Hematopoietic multipotent progenitor cell treated with erythropoietin and hydrocortisone succinate and interleukin-3 and kit ligand, for 17 days (in vitro differentiated cells): ENCODE results near the gene MYO1B.

Source experiments
- DNase-seq: peaks from one replicate; pipeline ENCODE4 v3.0.0-alpha.2; 2015; ENCODE audit warnings: low spot score

The MYO1B gene

GRCh38 chr2:191299010-191299409 lies 53.8 kb downstream of the MYO1B start:
- no peak for DNase-seq

- DNase-seq, result no peak
These were observed 54.7 kb downstream of the MYO1B start for GRCh38 chr2:191299866-191300265.

GRCh38 chr2:191301971-191302370 lies 56.8 kb downstream of the MYO1B start:
- DNase-seq, result no peak

- DNase-seq, result no peak
These were observed 57.4 kb downstream of the MYO1B start for GRCh38 chr2:191302459-191303139.

GRCh38 chr2:191303140-191304005 lies 58.2 kb downstream of the MYO1B start:
- no peak for DNase-seq

- no peak for DNase-seq
These were observed 60.0 kb downstream of the MYO1B start for GRCh38 chr2:191304939-191305875.

- DNase-seq, result no peak
These were observed 62.8 kb downstream of the MYO1B start for GRCh38 chr2:191308026-191308425.

- no peak for DNase-seq
These were observed 66.0 kb downstream of the MYO1B start for GRCh38 chr2:191311156-191311555.

- no peak for DNase-seq
These were observed 66.4 kb downstream of the MYO1B start for GRCh38 chr2:191311627-191312026.

- DNase-seq, result no peak
These were observed 67.0 kb downstream of the MYO1B start for GRCh38 chr2:191312163-191312562.

- DNase-seq, result no peak
These were observed 67.5 kb downstream of the MYO1B start for GRCh38 chr2:191312662-191313061.

- no peak for DNase-seq
These were observed 69.6 kb downstream of the MYO1B start for GRCh38 chr2:191314697-191315364.

GRCh38 chr2:191315365-191315752 lies 70.2 kb downstream of the MYO1B start:
- no peak for DNase-seq

GRCh38 chr2:191316246-191316994 lies 71.2 kb downstream of the MYO1B start:
- DNase-seq, result no peak

- DNase-seq, result no peak
These were observed 73.0 kb downstream of the MYO1B start for GRCh38 chr2:191318037-191318728.

GRCh38 chr2:191318729-191319078 lies 73.5 kb downstream of the MYO1B start:
- no peak for DNase-seq

GRCh38 chr2:191319186-191319585 lies 74.0 kb downstream of the MYO1B start:
- DNase-seq, result no peak

GRCh38 chr2:191320881-191321280 lies 75.7 kb downstream of the MYO1B start:
- DNase-seq, result no peak

- DNase-seq, result no peak
These were observed 76.9 kb downstream of the MYO1B start for GRCh38 chr2:191321861-191322662.
